GM19455 (cell line): Measurements from ENCODE around the gene MAP7.
"Not testable (repeated sequence)": the region's sequence is repeated elsewhere in the genome, so short reads cannot be mapped to it uniquely, and the experiment has no call there.

Source experiments
- ATAC-seq: cut with Tn5 transposase; IDR thresholded peaks from one replicate; pipeline ENCODE4 v1.9.1; 2021; ENCODE audit not compliant: unreplicated experiment

The MAP7 gene

DNA sequence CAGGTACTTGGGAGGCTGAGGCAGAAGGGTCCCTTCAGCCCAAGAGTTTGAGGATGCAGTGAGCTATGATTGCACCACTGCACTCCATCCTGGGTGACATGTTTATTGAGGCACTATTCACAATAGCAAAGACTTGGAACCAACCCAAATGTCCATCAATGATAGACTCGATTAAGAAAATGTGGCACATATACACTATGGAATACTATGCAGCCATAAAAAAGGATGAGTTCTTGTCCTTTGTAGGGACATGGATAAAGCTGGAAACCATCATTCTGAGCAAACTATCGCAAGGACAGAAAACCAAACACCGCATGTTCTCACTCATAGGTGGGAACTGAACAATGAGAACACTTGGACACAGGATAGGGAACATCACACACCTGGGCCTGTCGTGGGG, 149.0 kb downstream of the MAP7 start:
- ATAC-seq: not testable (repeated sequence)

DNA sequence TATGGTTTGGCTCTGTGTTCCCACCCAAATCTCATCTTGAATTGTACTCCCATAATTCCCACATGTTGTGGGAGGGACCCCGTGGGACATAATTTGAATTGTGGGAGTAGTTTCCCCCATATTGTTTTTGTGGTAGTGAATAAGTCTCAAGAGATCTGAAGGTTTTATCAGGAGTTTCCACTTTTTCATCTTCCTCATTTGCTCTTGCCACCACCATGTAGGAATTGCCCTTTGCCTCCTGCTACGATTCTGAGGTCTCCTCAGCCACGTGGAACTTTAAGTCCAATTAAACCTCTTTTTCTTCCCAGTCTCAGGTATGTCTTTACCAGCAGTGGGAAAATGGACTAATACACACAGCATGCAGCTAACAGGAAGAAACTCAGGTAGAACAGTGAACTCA, 151.8 kb downstream of the MAP7 start:
- ATAC-seq: no peak

DNA sequence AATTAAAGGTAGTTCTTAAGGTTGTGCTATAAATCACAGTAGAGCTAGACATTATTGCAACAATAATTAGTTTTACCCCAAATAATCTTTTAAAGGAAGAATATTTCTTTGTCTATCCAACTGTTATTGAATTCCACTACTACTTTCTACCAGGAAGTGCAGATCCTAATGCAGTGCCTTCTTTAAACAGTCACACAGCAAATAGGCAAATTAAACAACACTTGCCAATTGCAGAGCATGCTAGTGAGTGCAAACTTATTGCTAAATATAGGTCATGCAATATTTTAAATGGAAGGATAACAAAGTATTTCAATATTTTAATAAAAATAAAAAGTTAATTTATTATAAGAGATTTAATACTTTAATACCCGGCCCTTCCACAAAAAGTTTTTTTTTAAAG, 153.3 kb downstream of the MAP7 start:
- ATAC-seq: no peak

DNA sequence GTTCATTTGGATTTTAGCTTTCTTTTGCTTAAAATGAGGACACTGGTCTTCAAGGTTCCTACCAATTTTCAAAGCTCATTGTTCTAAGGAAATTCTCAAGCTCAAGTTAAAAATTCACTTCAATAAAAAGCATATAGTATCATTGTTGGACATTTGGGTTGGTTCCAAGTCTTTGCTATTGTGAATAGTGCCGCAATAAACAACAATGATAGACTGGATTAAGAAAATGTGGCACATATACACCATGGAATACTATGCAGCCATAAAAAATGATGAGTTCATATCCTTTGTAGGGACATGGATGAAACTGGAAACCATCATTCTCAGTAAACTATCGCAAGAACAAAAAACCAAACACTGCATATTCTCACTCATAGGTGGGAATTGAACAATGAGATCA, 159.3 kb downstream of the MAP7 start:
- not testable (repeated sequence) for ATAC-seq

DNA sequence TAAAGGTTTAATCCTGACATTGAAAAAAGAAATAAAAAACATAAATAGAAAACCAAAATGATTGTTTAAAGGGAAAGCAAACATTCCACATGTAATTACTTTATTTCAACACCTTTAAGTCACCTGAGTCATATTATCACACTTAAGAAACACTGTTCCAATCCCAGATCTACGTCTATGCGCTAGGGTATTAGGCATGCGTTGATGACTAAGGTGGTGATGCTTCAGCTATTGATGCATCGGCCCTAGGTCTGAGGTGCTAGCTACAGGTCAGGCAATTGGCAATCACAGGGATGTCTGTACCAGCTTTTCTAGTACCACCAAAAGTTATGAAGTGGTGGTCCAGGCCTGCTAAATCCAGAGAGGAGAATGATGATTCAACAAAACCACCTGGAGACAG, 162.9 kb downstream of the MAP7 start:
- no peak for ATAC-seq

DNA sequence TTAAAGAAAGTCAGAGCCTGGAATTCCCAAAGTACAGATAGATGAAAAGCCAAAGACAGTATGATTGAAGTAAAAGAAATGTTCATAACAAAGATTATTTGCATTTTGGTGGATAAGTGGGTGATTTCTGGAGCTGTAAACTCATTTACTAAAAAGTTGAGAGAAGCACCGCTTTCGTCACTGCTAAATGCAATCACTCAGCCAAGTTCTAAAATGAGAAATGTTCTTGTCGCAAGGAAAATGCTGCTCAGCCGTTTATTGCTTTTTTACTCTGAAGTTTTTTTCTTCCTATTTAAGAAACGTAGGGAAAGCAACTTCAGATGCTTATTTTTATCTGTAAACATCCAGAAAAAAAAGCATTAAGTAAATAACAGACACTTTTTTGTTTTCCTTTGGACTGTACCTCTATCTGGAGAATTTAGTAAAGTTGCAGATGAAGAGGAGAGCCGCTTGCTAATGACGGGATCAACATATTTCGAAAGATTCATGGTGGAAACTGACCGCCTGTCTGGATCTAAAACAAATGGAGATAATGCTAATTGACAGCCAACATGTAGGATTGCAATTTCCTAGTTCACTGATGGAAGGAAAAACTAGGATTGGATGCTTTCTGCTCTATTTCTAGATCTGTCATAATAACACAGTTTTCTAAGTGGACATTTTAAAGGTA, 166.8 kb downstream of the MAP7 start:
- no peak for ATAC-seq

DNA sequence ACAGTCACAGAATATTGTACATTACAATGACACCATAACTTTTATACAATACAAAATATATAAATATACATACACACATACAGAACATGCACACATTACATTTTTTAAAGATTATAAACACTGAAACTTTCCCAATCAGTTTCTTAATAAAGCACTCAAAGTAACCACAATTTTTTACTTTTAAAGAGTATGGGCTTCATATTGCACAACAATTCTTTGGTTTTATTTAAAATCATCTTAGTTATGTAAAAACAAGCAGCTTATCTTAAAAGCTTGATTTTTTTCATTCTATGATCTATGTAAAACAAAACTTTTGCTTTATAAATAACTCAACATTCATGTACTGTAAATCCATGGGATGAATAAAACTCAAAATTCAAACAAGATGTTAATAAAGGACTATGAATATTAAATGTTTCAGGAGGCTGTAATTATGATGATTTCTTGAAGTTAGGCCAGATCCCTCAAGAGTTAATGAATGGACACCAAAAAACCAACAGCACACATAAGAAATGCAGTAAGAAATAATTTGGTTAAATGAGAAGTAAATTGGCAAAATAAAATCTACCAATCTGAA, 167.5 kb downstream of the MAP7 start:
- no peak for ATAC-seq

DNA sequence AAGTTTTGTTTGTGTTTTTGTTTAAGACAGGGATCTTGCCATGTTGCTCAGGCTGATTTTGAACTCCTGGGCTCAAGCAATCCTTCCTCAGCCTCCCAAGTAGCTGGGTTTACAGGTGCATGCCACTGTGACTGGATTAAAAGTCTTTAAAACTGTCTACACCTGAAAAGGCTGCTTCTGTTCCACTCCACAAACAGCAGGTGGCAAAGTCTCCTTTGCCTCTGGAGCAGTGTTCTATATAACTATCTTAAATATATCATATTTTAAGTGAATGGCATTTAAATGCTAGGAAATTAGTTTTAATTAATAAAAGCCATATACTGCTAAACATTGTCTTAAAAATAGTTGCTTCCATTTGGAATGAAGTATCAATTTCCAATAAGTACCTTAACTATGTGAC, 171.3 kb downstream of the MAP7 start:
- no peak for ATAC-seq

DNA sequence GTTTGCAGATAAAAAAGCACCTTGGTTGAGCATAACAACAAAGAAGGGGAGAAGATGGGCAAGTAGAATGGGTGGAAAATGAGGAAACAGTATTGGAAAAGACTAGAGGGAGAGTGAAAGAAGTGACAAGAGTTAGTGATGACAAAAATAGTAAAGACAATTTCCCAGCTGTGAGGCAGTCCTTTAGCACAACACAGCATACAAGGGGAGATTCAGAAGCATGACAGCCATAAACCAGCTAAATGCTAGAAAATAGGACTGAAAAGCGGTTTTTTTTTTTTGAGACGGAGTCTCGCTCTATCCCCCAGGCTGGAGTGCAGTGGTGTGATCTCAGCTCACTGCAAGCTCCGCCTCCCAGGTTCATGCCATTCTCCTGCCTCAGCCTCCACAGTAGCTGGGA, 174.4 kb downstream of the MAP7 start:
- not testable (repeated sequence) for ATAC-seq

DNA sequence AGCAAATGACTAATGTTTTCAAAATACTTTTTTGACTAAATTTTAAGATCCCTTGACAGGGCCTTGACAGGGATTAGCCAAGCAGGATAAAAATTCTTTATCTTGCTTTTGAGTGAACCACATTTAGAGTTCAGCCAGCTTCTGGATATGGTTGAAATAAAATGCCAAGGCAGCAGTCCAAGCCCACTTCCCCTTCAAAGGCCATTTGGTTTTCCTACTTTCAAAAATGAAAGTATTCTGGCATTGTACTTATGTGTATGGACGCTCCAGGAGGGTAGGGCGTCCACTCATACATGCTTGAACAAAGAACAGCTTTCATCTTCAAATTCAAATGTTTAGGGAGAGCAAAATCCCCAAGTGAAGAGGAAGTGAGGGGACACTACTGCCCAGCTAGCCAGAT, 178.3 kb downstream of the MAP7 start:
- ATAC-seq: no peak

DNA sequence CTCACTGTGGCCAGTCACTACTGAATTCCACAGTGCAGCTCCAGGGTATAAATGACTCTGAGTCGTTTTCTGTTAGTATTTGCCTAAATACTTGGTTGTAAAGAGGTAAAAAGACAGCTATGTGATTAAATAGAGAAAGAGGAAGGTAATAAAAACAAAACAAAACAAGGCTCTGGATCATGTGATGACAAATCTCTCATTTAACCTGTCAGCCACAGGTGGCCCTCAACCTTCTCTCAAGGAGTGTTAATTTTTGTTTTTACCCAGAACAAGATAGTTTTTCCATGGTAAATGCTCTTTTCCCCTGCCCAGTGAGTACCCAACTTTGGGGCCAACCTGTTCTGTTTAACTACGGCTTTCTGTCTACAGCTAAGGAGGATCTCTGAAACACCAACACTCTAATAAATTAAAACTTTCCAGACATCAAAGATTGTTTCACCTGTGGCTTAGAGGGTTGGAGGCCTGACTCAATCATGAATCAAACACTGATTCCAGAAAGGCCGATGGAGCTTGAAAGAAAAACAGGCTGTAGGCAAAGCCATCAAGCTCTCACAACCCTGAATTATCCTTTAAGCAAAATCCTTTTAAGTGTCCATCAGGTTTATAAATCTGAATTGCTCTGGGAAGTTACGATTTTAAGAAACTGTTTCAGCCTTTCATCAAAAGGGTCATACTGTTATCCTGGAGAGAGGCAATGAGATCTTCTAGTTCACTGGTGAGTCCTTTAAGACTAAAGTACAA, 179.1 kb downstream of the MAP7 start:
- no peak for ATAC-seq

DNA sequence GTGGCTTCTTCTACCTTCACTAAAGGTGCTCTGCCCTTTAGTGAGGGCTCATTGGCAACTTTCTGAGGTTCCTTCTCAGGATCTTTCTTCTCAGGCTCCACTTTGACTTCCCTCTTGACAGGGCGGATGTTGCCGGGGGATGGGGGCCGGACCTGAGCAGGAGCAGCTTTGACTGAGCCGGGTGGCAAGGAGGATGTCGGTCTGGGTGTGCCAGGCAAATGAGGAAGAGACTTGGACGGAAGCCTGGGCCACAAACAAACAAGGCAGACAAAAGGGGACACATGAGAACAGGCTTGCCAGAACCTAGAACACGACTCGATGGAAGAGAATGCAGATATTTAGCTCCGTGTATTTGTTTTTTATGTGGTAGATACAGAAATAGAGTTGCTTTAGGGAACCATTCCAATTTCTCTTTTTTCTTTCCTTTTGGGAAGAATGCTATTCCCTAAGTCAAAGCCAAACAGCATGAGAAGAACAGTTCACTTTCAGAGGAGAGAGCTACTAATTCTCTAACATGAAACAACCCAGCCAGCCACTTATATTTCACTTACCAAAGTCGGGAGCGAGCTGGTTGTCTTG, 184.4 kb downstream of the MAP7 start:
- no peak for ATAC-seq

DNA sequence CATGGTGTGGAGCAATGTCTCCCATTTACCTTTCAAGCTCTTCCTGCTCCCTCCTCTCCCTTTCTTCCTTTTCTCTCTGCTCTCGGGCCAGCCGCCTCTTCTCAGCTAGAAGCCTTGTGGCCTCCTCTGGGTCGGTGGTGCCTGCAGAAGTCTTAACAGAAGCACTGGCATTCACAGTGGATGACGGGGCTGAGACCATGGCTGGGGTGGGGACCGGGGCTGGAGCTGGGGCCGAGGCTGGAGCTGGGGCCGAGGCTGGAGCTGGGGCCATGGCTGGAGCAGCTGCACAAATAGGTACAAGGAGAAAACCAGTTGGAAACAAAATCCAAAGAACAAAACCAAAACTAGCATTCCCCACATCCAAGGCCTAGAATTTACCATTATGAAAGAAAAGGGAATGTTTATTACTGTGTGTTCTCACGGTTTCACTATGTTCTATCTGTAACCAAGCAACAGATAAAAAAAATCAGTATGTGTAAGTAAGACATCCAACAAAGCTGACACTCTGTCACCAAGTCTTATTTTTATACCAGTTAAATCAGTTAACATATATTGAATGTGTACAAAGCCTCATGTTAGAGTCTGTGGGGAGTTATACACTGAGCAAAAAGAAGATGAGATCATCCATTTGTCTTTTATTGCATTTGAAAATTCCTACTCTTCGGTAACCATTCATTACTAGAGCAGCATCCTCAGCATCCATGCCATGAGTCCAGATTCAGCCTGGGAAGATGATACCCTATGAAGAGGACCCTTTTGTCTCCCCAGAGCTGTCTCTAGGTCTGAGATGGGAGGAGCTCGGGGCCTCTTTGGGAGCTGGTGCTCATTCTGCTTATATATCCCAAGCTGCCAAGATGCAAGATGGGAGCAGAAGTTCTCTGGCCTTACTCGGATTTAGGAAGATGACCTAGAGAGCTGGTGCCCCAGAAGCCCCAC, 187.5 kb downstream of the MAP7 start:
- ATAC-seq: no peak

DNA sequence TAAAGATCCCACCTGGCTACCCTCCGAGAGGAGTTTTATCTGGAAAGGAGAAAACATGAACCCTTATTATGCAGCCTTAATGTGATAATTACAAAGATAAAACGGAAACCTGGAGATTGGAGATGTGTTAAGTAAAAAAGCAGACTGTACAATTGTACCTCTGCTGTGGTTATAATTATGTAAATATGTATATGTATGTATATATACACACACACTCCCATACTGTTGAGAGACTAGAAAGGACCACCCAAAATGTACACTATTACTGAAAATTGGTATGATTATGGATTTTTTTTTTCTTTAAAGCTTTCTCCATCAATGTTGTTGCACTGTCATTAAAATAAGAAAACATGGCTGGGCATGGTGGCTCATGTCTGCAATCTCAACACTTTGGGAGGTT, 188.4 kb downstream of the MAP7 start:
- ATAC-seq: no peak

DNA sequence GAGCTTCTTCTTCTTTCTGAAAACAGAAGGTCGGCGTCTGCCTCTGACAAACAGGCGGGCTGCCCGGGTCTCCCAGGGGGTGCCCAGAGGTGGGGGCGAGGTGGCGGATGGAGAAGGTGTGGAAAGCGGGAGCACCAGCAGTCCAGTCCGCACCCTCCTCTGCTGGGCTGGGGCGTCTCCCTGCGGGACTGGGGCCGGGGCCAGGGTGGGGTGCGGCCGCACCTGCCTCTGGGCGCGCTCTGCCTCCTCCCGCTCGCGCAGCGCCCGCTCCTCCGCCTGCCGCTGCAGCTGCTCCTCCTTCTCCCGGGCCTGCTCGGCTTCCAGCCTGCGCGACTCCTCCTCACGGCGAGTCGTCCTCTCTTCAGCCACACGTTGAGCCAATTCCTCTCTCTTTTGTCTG, 189.4 kb downstream of the MAP7 start:
- no peak for ATAC-seq

DNA sequence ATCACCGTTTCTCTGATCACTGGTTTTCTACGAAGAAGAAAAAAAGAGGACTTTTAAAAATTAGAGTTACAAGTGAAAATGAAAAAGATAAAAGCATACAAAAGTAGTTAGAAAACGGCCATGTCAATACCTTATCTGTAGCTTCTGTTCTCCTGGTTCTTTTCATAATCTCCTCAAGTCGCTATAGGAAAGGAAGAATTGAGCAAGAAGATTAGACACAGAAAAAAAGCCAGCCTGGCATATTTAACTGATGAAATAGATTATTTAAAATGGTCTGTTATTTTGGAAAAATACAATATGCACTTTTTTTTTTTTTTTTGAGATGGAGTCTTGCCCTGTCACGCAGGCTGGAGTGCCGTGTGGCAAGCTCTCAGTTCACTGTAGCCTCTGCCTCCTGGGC, 190.4 kb downstream of the MAP7 start:
- no peak for ATAC-seq

DNA sequence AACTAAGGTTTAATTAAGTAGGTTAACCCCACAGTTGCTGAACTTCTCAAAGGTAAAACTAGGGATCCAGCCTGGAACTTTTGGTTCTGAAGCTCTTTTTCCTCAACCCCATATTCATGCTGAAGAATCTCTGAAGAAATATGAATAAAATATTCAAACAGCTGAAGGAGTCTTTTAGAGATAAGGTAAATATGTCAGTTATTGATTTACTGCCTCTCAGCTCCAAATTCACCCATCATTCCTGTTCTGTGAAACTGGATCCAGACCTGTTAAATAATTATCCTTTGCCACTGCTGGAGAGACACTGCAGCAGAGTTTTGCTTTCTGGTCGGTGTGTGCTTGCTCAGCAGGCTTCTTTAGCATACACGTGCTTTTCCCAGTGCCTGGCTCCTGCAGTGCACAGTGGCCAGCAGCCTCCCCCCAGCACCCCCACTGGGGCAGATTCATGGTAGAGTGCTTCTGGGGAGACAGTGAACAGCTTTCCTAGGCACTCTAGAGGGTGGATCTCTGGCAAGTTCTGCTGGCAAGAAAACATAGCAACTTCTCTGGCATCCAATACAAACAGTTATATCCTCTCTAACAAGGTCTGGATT, 198.6 kb downstream of the MAP7 start:
- no peak for ATAC-seq

DNA sequence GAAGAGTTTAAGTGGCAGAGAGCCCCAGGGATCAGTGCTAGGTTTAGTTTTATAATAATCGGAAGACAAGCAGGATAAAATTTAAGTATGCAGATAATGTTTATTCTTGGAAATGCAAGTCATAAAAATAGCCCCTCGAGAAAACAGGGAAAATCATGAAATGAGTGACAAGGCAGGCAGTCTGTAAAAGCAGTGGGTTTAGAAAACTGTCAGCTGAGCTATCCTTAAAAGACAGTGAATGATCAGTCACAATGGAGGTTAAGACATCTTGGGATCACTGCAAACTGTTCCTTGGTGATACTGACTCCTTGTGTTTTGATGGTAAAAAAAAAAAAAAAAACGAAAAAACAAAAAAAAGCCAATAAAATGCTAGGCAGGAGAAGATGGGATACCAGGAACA, 199.3 kb downstream of the MAP7 start:
- no peak for ATAC-seq

DNA sequence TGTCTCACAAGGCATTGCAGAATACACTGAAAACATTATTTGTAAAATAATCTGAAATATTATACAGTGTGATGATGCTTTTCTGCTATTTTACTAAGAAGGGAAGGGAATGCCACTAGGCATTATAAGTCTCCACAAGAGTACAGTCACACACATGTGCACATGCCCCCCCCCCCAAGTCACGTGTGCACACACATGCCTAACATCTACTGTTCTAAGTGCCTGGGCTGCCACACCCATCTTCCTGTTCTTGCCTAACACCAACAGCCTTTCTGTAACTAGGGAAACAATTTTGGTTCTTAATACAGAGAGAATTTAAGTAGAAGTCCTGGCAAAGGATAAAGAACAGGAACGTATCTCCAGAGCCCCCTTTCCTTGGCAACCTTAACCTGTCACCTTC, 202.4 kb downstream of the MAP7 start:
- no peak for ATAC-seq

DNA sequence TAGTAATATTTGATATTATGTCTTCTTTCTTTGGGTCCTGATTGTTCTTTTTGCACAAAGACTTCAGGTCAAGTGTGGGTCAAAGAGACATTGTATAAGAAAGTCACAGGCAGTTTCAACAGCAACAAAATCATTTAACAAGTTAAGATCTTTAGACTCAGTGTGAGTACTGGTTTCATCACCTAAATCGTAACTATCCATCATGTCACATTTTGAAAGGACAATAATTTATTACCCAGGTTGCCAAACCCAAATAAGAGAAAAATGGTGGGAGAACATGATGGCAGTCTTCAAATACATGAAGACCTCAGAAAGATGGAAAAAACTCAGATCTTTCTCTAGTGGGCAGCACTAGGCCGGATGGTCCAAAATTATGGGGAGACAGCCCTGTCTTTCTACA, 205.1 kb downstream of the MAP7 start:
- no peak for ATAC-seq

DNA sequence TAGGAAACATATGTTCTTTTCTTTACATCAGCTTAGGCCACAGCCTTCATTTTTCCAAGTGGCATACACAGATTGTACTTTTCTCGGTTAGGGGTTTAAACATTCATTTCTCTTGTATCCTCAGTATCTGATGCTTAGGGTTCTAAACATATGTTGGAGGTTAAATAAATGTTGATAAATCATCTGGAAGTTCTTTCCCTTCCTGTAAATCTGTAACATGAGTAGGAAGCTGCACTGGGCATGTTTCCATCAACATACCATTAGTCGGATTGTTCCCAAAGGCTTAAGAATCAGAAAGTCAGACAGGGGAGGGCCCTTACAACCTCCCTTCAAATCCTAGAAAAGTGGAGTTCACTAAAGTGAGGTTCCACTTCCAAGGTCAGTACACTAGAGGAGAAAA, 205.8 kb downstream of the MAP7 start:
- ATAC-seq: no peak
